B cell (primary cell): ENCODE measurements around the gene DLG3. TPM values are rescaled to one million over a fixed set of nuclear protein-coding genes. Genes with fewer than 3 reads are reported as not detected.

Experiments used
- ATAC-seq: fragments of 200-7000 bp; cut with Tn5 transposase; one replicate; pipeline ENCODE4 v1.10.0; 2021; ENCODE audit warnings: low read depth, mild to moderate bottlenecking, moderate number of reproducible peaks, moderate library complexity
- CTCF ChIA-PET: fragments of 350-600 bp; sonication (Branson Sonifier 250); formaldehyde crosslinking; loops from one replicate; lab custom pipeline; 2021; ENCODE audit warnings: antibody characterized with exemption, inconsistent platforms; lab: Charles Lee
- POLR2A ChIA-PET: fragments of 350-600 bp; sonication (Branson Sonifier 250); formaldehyde crosslinking; loops from one replicate; lab custom pipeline; 2021; ENCODE audit warnings: antibody characterized with exemption; lab: Charles Lee
- DNase-seq: peaks from one replicate; pipeline ENCODE4 v3.0.0; 2013
- H2AFZ ChIP-seq: 2 replicates; pipeline ENCODE4 v1.6.1; 2012; ENCODE audit warnings: mild to moderate bottlenecking, low read depth, low read length; ENCODE audit not compliant: insufficient read depth, poor library complexity, severe bottlenecking
- H3K27ac ChIP-seq, 2 donors: 1 replicate in 1 of 2; 2 replicates in 1 of 2; pipeline ENCODE4 v1.5.1; 2012 to 2013; ENCODE audit warnings: low read length in 2 of 2, mild to moderate bottlenecking in 2 of 2, moderate library complexity in 1 of 2
- H3K27me3 ChIP-seq, 4 experiments: fragments of 200-600 bp in 1 of 4; sonication (generic) in 1 of 4; replicated peaks in 1 of 4; 1 replicate in 2 of 4; 2 replicates in 2 of 4; pipeline versions ENCODE4 v1.6.1 to v1.7.0; 2013 to 2016; ENCODE audit warnings: low read length in 3 of 4, mild to moderate bottlenecking in 2 of 4, mixed read lengths in 1 of 4, moderate library complexity in 1 of 4; ENCODE audit not compliant: insufficient read depth in 4 of 4, control insufficient read depth in 3 of 4; ENCODE audit errors: control extremely low read depth in 1 of 4
- H3K36me3 ChIP-seq, 2 experiments: replicated peaks in 1 of 2; 1 replicate in 1 of 2; 2 replicates in 1 of 2; pipeline versions ENCODE4 v1.6.1 to v1.7.1; 2013; ENCODE audit warnings: low read length in 1 of 2; ENCODE audit not compliant: insufficient read depth in 2 of 2, control insufficient read depth in 1 of 2; ENCODE audit errors: control extremely low read depth in 1 of 2, extremely low read depth in 1 of 2
- H3K4me1 ChIP-seq, 2 donors: fragments of 200-600 bp in 1 of 2; sonication (generic) in 1 of 2; 1 replicate in 1 of 2; 2 replicates in 1 of 2; pipeline versions ENCODE4 v1.5.1 to v1.6.1; 2013 to 2017; ENCODE audit warnings: low read length in 2 of 2; ENCODE audit not compliant: control insufficient read depth in 2 of 2, insufficient read depth in 2 of 2
- H3K4me2 ChIP-seq: replicated peaks from 2 replicates; pipeline ENCODE3; 2012; ENCODE audit warnings: mild to moderate bottlenecking, low read depth, low read length; ENCODE audit not compliant: poor library complexity, severe bottlenecking
- H3K4me3 ChIP-seq, 5 experiments: fragments of 200-600 bp in 1 of 5; sonication (generic) in 1 of 5; 1 replicate in 3 of 5; 2 replicates in 2 of 5; pipeline versions ENCODE4 v1.5.1 to v1.7.0; 2011 to 2016; ENCODE audit warnings: low read length in 4 of 5, mild to moderate bottlenecking in 4 of 5, low read depth in 2 of 5, control low read depth in 1 of 5, moderate library complexity in 1 of 5; ENCODE audit not compliant: insufficient read depth in 1 of 5; ENCODE audit errors: control extremely low read depth in 1 of 5, extremely low read depth in 1 of 5
- H3K79me2 ChIP-seq: fragments of 200-600 bp; sonication (generic); one replicate; pipeline ENCODE4 v1.6.0; 2016; ENCODE audit warnings: low read length; ENCODE audit not compliant: control insufficient read depth, insufficient read depth
- H3K9ac ChIP-seq: fragments of 200-600 bp; sonication (generic); 2 replicates; pipeline ENCODE4 v1.6.1; 2017; ENCODE audit warnings: mild to moderate bottlenecking, low read length, moderate library complexity
- H3K9me3 ChIP-seq, 3 donors: one replicate each; pipeline versions ENCODE4 v1.6.1 to v1.7.1; 2013; ENCODE audit warnings: low read length in 2 of 3; ENCODE audit not compliant: control insufficient read depth in 2 of 3, insufficient read depth in 1 of 3; ENCODE audit errors: control extremely low read depth in 1 of 3
- H4K20me1 ChIP-seq: 2 replicates; pipeline ENCODE4 v1.6.0; 2012; ENCODE audit warnings: mild to moderate bottlenecking, low read length; ENCODE audit not compliant: insufficient read depth, control insufficient read depth, poor library complexity, severe bottlenecking
- H3K27ac Mint-ChIP-seq: one replicate; pipeline ENCODE4 v1.8.0; 2021; ENCODE audit warnings: mixed read lengths
- H3K27me3 Mint-ChIP-seq: one replicate; pipeline ENCODE4 v1.8.0; 2021; ENCODE audit warnings: mixed read lengths
- H3K4me1 Mint-ChIP-seq: one replicate; pipeline ENCODE4 v1.8.0; 2021; ENCODE audit warnings: mixed read lengths
- H3K4me3 Mint-ChIP-seq: one replicate; pipeline ENCODE4 v1.8.0; 2021; ENCODE audit warnings: mixed read lengths
- H3K9me3 Mint-ChIP-seq: one replicate; pipeline ENCODE4 v1.8.0; 2022; ENCODE audit warnings: mixed read lengths; ENCODE audit not compliant: insufficient read depth
- EZH2 ChIP-seq: IDR thresholded peaks from 2 replicates; pipeline ENCODE4 v1.6.1; 2012; ENCODE audit warnings: borderline replicate concordance, low read depth, mild to moderate bottlenecking, moderate library complexity, low read length; ENCODE audit not compliant: insufficient read depth, poor library complexity, severe bottlenecking
- WGBS: methylation state at CpG from one replicate; pipeline ENCODE4 v1.1.5; 2013; ENCODE audit warnings: missing lambda C conversion rate; ENCODE audit not compliant: insufficient coverage; 5-methylcytosine and 5-hydroxymethylcytosine counted together
- intact Hi-C: fragments of 100-400 bp; cut with micrococcal nuclease; formaldehyde crosslinking; loops from one replicate; pipeline ENCODE4 v1.10.0; 2022
- polyA plus RNA-seq: library from polyadenylated mRNA; depleted of rRNA; stranded (reverse); fragments of >200 nt; gene quantifications from 2 replicates; pipeline ENCODE4 v1.2.3, GENCODE V29; 2012
- total RNA-seq, 2 donors: library from RNA; stranded (reverse); fragments of 120-200 nt in 1 of 2; gene quantifications; 1 replicate in 1 of 2; 2 replicates in 1 of 2; pipeline versions ENCODE4 v1.2.3 to v1.2.4, GENCODE V29; 2013 to 2022
- TF ChIP-seq, protein P1 (sequence below): fragments of 200-600 bp; IDR thresholded peaks from one replicate; pipeline ENCODE4 v1.8.0; 2022; ENCODE audit warnings: antibody characterized with exemption, mild to moderate bottlenecking

DLG3 gene
- total and polyA plus RNA-seq, 2 donors (not counting 1 experiment from before 2014, with no cell fraction given) = 1.5 to 6.9 TPM

GRCh38 chrX:70468709-70469108 is 24.1 kb downstream of the DLG3 start:
- H3K27ac Mint-ChIP-seq = no peak overlapping the region
- TF ChIP-seq, protein P1, sequence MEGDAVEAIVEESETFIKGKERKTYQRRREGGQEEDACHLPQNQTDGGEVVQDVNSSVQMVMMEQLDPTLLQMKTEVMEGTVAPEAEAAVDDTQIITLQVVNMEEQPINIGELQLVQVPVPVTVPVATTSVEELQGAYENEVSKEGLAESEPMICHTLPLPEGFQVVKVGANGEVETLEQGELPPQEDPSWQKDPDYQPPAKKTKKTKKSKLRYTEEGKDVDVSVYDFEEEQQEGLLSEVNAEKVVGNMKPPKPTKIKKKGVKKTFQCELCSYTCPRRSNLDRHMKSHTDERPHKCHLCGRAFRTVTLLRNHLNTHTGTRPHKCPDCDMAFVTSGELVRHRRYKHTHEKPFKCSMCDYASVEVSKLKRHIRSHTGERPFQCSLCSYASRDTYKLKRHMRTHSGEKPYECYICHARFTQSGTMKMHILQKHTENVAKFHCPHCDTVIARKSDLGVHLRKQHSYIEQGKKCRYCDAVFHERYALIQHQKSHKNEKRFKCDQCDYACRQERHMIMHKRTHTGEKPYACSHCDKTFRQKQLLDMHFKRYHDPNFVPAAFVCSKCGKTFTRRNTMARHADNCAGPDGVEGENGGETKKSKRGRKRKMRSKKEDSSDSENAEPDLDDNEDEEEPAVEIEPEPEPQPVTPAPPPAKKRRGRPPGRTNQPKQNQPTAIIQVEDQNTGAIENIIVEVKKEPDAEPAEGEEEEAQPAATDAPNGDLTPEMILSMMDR = no peak
- TF ChIP-seq EZH2 = no peak
- H3K9me3 Mint-ChIP-seq = no peaks in the 10 kb centered on the region
- ATAC-seq (no peak), DNase-seq (no peak)
- Histone ChIP-seq H3K4me3 (no peak overlapping the region), H4K20me1 (no peaks in the 10 kb centered on the region), H3K27me3 (no peaks in the 10 kb centered on the region), H3K9me3 (no peaks in the 10 kb centered on the region), H3K79me2 (no peaks in the 10 kb centered on the region), H3K27ac (no peak overlapping the region), H3K36me3 (no peaks in the 10 kb centered on the region), H3K4me1 (no peaks in the 10 kb centered on the region), H3K4me2 (no peak overlapping the region), H3K9ac (no peak overlapping the region), H2AFZ (no peak overlapping the region)
- H3K4me3 Mint-ChIP-seq = no peak overlapping the region
- intact Hi-C loops = no loop called here
- H3K4me1 Mint-ChIP-seq = peaks cover 6% of the 10 kb centered on the region
- H3K27me3 Mint-ChIP-seq = no peaks in the 10 kb centered on the region
- ChIA-PET CTCF (no interaction called here), POLR2A (no interaction called here)
- no CpG with 5 or more reads among the region's 1 CpG for WGBS

GRCh38 chrX:70470850-70471289 is 26.2 kb downstream of the DLG3 start:
- Histone ChIP-seq H2AFZ (no peak overlapping the region), H3K4me2 (peak overlapping the region; percentile 5), H3K27me3 (no peaks in the 10 kb centered on the region), H3K9me3 (no peaks in the 10 kb centered on the region), H3K4me1 (no peaks in the 10 kb centered on the region), H4K20me1 (no peaks in the 10 kb centered on the region), H3K79me2 (no peaks in the 10 kb centered on the region), H3K27ac (no peak overlapping the region), H3K36me3 (no peaks in the 10 kb centered on the region), H3K4me3 (no peak overlapping the region), H3K9ac (no peak overlapping the region)
- intact Hi-C loops = no loop called here
- TF ChIP-seq, protein P1 = no peak
- ChIA-PET POLR2A (no interaction called here), CTCF (no interaction called here)
- 14% methylated on average over 1 of the region's 3 CpGs for WGBS
- Mint-ChIP-seq H3K9me3 (no peaks in the 10 kb centered on the region), H3K4me1 (peaks cover 9% of the 10 kb centered on the region), H3K27ac (no peak overlapping the region), H3K4me3 (no peak overlapping the region), H3K27me3 (no peaks in the 10 kb centered on the region)
- DNase-seq (no peak), ATAC-seq (no peak)
